A673 (cell line): ENCODE results near the gene OR10D3.

Experiments used
- CTCF ChIP-seq: fragments of 300-800, 200-600 bp; sonication (generic); conservative IDR thresholded peaks from 2 replicates; pipeline ENCODE4 v1.5.1; 2017; ENCODE audit warnings: low read depth, mild to moderate bottlenecking, antibody characterized with exemption, low read length, moderate library complexity, mixed read lengths
- EZH2 ChIP-seq: fragments of 200-600 bp; sonication (generic); IDR thresholded peaks from 2 replicates; pipeline ENCODE4 v1.6.1; 2017; ENCODE audit warnings: borderline replicate concordance, low read depth, mild to moderate bottlenecking, mixed read lengths, antibody characterized with exemption, low read length; ENCODE audit not compliant: poor library complexity, severe bottlenecking

GRCh38 chr11:124179310-124179709, 3.8 kb upstream of the OR10D3 start:
- no peak for TF ChIP-seq CTCF
- no peak for TF ChIP-seq EZH2
